Measurements from ENCODE around the gene REEP5.

REEP5 gene

DNA sequence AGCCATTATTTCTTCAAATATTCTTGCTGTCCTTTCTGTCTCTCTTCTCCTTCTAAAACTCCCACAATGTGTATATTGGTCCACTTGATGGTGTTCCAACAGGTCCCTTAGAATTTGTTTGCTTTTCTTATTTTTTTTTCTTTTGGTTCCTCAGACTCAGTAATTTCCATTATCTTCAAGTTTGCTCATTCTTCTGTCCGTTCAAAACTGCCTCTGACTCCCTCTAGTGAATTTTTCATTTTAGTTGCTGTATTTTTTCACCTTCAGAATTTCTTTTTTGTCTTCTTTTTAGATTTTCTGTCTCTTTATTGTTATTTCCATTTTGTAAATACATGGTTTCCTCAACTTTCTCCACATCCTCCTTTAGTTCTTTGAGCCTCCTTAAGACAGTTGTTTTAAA, 67.4 kb downstream of the REEP5 start:
- TF ChIP-seq, protein P1, sequence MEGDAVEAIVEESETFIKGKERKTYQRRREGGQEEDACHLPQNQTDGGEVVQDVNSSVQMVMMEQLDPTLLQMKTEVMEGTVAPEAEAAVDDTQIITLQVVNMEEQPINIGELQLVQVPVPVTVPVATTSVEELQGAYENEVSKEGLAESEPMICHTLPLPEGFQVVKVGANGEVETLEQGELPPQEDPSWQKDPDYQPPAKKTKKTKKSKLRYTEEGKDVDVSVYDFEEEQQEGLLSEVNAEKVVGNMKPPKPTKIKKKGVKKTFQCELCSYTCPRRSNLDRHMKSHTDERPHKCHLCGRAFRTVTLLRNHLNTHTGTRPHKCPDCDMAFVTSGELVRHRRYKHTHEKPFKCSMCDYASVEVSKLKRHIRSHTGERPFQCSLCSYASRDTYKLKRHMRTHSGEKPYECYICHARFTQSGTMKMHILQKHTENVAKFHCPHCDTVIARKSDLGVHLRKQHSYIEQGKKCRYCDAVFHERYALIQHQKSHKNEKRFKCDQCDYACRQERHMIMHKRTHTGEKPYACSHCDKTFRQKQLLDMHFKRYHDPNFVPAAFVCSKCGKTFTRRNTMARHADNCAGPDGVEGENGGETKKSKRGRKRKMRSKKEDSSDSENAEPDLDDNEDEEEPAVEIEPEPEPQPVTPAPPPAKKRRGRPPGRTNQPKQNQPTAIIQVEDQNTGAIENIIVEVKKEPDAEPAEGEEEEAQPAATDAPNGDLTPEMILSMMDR (IDR thresholded peaks at IDR 0.05; ENCODE audit: low read depth, low read length), result no peak

DNA sequence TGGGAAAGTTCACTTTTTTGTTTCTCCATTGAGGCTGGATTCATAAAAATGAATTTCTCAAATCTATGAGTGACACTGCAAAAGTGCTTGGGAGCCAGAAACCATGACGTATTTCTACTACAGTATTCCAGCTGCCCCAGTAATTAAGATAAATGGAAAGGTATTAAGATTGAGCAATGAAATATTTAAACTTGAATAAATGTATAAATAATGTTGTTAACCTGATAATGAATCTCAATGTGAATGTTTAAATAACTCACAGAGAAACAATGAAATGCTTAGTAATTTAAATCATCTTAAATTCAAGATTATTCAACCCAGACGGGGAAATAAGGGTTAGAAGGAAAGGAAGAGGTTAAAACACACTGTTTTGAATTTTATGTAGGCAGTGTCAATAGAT, 72.1 kb downstream of the REEP5 start:
- DNase-seq, result no peak
- Histone ChIP-seq H3K27me3 (ENCODE audit: insufficient read depth, low read depth, severe bottlenecking) (no peaks in the 10 kb centered on the region), H3K36me3 (no peaks in the 10 kb centered on the region), H3K4me3 (ENCODE audit: low read depth, low read length) (no peak overlapping the region), H3K9me3 (ENCODE audit: severe bottlenecking) (no peaks in the 10 kb centered on the region), H3K27ac (no peak overlapping the region)
- TF ChIP-seq, protein P1 (IDR thresholded peaks at IDR 0.05; ENCODE audit: low read depth, low read length), result no peak

More for the DNA sequence above, 67.4 kb downstream of the REEP5 start:
- Histone ChIP-seq H3K36me3 (no peaks in the 10 kb centered on the region), H3K27me3 (ENCODE audit: insufficient read depth, low read depth, severe bottlenecking) (no peaks in the 10 kb centered on the region), H3K9me3 (ENCODE audit: severe bottlenecking) (no peaks in the 10 kb centered on the region), H3K27ac (no peak overlapping the region), H3K4me3 (ENCODE audit: low read depth, low read length) (no peak overlapping the region)
- DNase-seq, result no peak

DNA sequence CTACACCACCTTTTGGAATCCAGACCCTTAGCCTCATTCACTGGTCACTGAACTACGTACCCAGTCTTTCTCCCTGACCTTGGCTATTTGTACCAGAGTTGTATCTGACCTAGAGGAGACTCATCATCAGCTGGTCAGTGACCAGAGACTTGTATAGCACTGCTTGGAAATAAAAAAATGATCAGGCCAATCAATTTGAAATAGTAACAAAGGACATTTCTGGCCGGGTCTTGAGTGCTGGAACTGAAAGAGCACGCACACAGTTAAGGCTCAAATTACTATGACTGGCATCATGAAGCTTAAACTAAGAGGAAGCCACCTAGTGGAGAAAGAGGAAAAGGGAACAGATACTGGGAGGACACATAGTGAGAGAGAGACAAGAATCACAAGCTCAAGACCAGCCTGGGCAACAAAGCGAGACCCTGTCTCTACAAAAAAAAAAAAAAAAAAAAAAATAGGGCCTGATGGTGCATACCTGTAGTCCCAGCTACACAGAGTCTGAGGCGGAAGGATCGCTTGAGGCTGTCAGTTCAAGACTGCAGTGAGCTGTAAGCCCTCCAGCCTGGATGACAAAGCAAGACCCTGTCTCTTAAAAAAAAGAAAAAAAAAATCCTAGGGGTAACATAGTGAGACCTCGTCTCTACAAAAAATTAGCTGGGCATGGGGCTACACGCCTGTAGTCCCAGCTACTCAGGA, 73.8 kb downstream of the REEP5 start:
- H3K27ac ChIP-seq, result no peak overlapping the region
- H3K27me3 ChIP-seq (ENCODE audit: insufficient read depth, low read depth, severe bottlenecking), result no peaks in the 10 kb centered on the region
- H3K9me3 ChIP-seq (ENCODE audit: severe bottlenecking), result no peaks in the 10 kb centered on the region
- DNase-seq, result peak; percentile 15
- H3K4me3 ChIP-seq (ENCODE audit: low read depth, low read length), result no peak overlapping the region
- H3K36me3 ChIP-seq, result no peaks in the 10 kb centered on the region
- TF ChIP-seq, protein P1 (IDR thresholded peaks at IDR 0.05; ENCODE audit: low read depth, low read length), result peak; percentile 67

DNA sequence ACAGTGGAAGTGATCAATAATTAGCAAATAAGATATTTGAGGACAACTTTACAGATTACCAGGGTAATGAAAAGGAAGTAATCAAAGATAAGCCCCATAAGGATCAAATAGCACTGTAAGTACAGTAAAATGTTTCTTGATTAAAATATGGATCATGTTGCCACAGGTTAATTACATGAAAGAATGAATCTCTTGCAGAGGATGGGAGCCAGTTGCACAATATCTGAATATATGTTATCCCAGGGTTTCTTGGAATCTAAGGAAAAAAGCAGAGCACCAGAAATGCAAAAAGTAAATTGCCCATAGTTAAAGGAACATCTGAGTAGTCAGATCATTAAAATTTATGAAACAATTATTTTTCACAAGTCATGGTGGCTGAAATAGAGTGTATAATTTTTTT, 74.7 kb downstream of the REEP5 start:
- no peak for DNase-seq
- Histone ChIP-seq H3K9me3 (ENCODE audit: severe bottlenecking) (peaks cover 1% of the 10 kb centered on the region), H3K36me3 (no peaks in the 10 kb centered on the region), H3K27ac (no peak overlapping the region), H3K27me3 (ENCODE audit: insufficient read depth, low read depth, severe bottlenecking) (no peaks in the 10 kb centered on the region), H3K4me3 (ENCODE audit: low read depth, low read length) (no peak overlapping the region)
- TF ChIP-seq, protein P1 (IDR thresholded peaks at IDR 0.05; ENCODE audit: low read depth, low read length), result no peak

DNA sequence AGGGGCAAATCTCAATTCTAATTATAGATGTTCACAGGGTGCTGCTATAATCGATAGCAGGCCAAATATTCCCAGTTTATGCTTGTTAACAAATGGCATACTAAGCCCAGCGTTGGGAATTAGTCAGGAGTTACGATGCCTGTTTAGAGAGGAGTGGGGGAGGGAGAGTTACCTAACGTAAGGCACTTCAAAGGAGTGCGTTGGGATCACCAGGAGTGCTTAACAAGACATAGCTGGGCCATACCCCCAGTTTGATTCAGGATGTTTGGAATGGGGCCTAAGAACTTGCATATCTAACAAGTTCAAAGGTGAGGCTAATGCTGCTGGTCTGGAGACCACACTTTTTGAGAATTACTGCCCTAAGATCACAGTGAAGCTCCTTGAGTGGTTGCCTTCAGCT, 75.5 kb downstream of the REEP5 start:
- no peak for DNase-seq
- TF ChIP-seq, protein P1 (IDR thresholded peaks at IDR 0.05; ENCODE audit: low read depth, low read length), result no peak
- H3K27ac ChIP-seq, result no peak overlapping the region
- peaks cover 5% of the 10 kb centered on the region for H3K9me3 ChIP-seq (ENCODE audit: severe bottlenecking)
- no peak overlapping the region for H3K4me3 ChIP-seq (ENCODE audit: low read depth, low read length)
- no peaks in the 10 kb centered on the region for H3K36me3 ChIP-seq
- H3K27me3 ChIP-seq (ENCODE audit: insufficient read depth, low read depth, severe bottlenecking), result no peaks in the 10 kb centered on the region

DNA sequence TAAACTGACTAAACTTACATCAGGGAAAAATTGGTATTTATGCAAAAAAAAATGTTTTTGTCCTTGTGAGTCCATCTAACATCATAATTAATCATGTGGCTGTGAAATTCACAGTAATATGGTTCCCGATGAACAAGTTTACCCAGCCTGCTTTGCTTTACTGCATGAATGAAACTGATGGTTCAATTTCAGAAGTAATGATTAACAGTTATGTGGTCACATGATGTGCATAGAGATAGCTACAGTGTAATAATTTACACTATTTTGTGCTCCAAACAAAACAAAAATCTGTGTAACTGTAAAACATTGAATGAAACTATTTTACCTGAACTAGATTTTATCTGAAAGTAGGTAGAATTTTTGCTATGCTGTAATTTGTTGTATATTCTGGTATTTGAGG, 77.5 kb downstream of the REEP5 start:
- TF ChIP-seq, protein P1 (IDR thresholded peaks at IDR 0.05; ENCODE audit: low read depth, low read length), result no peak
- H3K27ac ChIP-seq, result no peak overlapping the region

More for the DNA sequence above, 77.5 kb downstream of the REEP5 start:
- Histone ChIP-seq H3K36me3 (peaks cover 4% of the 10 kb centered on the region), H3K4me3 (ENCODE audit: low read depth, low read length) (no peak overlapping the region), H3K27me3 (ENCODE audit: insufficient read depth, low read depth, severe bottlenecking) (no peaks in the 10 kb centered on the region), H3K9me3 (ENCODE audit: severe bottlenecking) (peaks cover 5% of the 10 kb centered on the region)
- no peak for DNase-seq

Measured in WERI-Rb-1 (cell line).